ENCODE data around the gene MSI2.
A peak's percentile ranks its signal among the peaks of the same experiment; 100 is the strongest.
"Not testable (repeated sequence)": the region's sequence is repeated elsewhere in the genome, so short reads cannot be mapped to it uniquely, and the experiment has no call there.

MSI2 gene

GRCh38 chr17:57255776-57256681 lies at the start of gene MSI2:
Gene MSI2, plus strand, starts transcription at chr17:57256523. Its CDS starts 220 bp downstream, at chr17:57256743.
- Histone ChIP-seq H3K4me3 (ENCODE audit: low read length) (peak within 1 kb of the TSS; percentile 54), H3K36me3 (ENCODE audit: control insufficient read depth, insufficient read depth, low read length) (no peaks in the 10 kb centered on the region), H3K9ac (ENCODE audit: low read length) (peak within 1 kb of the TSS; percentile 70), H3K27me3 (ENCODE audit: control insufficient read depth, insufficient read depth, low read length) (no peaks in the 10 kb centered on the region), H3K4me1 (ENCODE audit: control insufficient read depth, insufficient read depth, low read length) (peaks cover 8% of the 10 kb centered on the region), H3K9me3 (ENCODE audit: control insufficient read depth, low read length) (no peaks in the 10 kb centered on the region)

GRCh38 chr17:57206928-57207327 lies 49.4 kb upstream of the MSI2 start:
- no peaks in the 10 kb centered on the region for H3K4me1 ChIP-seq (ENCODE audit: control insufficient read depth, insufficient read depth, low read length)
- H3K36me3 ChIP-seq (ENCODE audit: control insufficient read depth, insufficient read depth, low read length), result no peaks in the 10 kb centered on the region
- H3K9ac ChIP-seq (ENCODE audit: low read length), result no peak overlapping the region
- H3K27me3 ChIP-seq (ENCODE audit: control insufficient read depth, insufficient read depth, low read length), result peaks cover 3% of the 10 kb centered on the region
- no peak overlapping the region for H3K4me3 ChIP-seq (ENCODE audit: low read length)
- no peaks in the 10 kb centered on the region for H3K9me3 ChIP-seq (ENCODE audit: control insufficient read depth, low read length)

- no peak overlapping the region for H3K4me3 ChIP-seq (ENCODE audit: low read length)
- H3K36me3 ChIP-seq (ENCODE audit: control insufficient read depth, insufficient read depth, low read length), result no peaks in the 10 kb centered on the region
- no peaks in the 10 kb centered on the region for H3K9me3 ChIP-seq (ENCODE audit: control insufficient read depth, low read length)
- no peaks in the 10 kb centered on the region for H3K4me1 ChIP-seq (ENCODE audit: control insufficient read depth, insufficient read depth, low read length)
- H3K9ac ChIP-seq (ENCODE audit: low read length), result no peak overlapping the region
- peaks cover 3% of the 10 kb centered on the region for H3K27me3 ChIP-seq (ENCODE audit: control insufficient read depth, insufficient read depth, low read length)
Observed at GRCh38 chr17:57207396-57207795, 48.9 kb upstream of the MSI2 start.

DNA sequence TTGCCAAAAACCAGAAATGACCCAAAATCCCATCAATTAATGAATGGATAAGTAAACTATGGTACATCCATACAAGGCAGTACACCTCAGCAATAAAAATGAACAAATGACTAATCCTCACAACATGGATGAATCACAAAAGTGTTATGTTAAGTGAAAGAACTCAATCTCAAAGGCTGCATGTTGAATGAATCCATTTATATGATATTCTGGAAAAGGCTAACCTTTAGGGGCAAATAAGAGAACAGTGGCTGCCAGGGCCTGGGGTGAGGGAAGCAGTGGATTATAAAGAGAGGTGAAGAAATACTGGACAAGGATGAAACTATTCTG lies 46.1 kb upstream of the MSI2 start:
- no peak overlapping the region for H3K4me3 ChIP-seq (ENCODE audit: low read length)
- no peaks in the 10 kb centered on the region for H3K27me3 ChIP-seq (ENCODE audit: control insufficient read depth, insufficient read depth, low read length)
- no peaks in the 10 kb centered on the region for H3K36me3 ChIP-seq (ENCODE audit: control insufficient read depth, insufficient read depth, low read length)
- H3K9ac ChIP-seq (ENCODE audit: low read length), result no peak overlapping the region
- no peaks in the 10 kb centered on the region for H3K4me1 ChIP-seq (ENCODE audit: control insufficient read depth, insufficient read depth, low read length)
- H3K9me3 ChIP-seq (ENCODE audit: control insufficient read depth, low read length), result no peaks in the 10 kb centered on the region

GRCh38 chr17:57210972-57211411 lies 45.3 kb upstream of the MSI2 start:
- H3K27me3 ChIP-seq (ENCODE audit: control insufficient read depth, insufficient read depth, low read length), result no peaks in the 10 kb centered on the region
- no peaks in the 10 kb centered on the region for H3K4me1 ChIP-seq (ENCODE audit: control insufficient read depth, insufficient read depth, low read length)
- H3K9ac ChIP-seq (ENCODE audit: low read length), result no peak overlapping the region
- H3K9me3 ChIP-seq (ENCODE audit: control insufficient read depth, low read length), result no peaks in the 10 kb centered on the region
- no peak overlapping the region for H3K4me3 ChIP-seq (ENCODE audit: low read length)
- no peaks in the 10 kb centered on the region for H3K36me3 ChIP-seq (ENCODE audit: control insufficient read depth, insufficient read depth, low read length)

- Histone ChIP-seq H3K4me3 (ENCODE audit: low read length) (no peak overlapping the region), H3K4me1 (ENCODE audit: control insufficient read depth, insufficient read depth, low read length) (no peaks in the 10 kb centered on the region), H3K36me3 (ENCODE audit: control insufficient read depth, insufficient read depth, low read length) (no peaks in the 10 kb centered on the region), H3K9ac (ENCODE audit: low read length) (no peak overlapping the region), H3K27me3 (ENCODE audit: control insufficient read depth, insufficient read depth, low read length) (no peaks in the 10 kb centered on the region), H3K9me3 (ENCODE audit: control insufficient read depth, low read length) (no peaks in the 10 kb centered on the region)
Observed at GRCh38 chr17:57211543-57211942, 44.8 kb upstream of the MSI2 start.

DNA sequence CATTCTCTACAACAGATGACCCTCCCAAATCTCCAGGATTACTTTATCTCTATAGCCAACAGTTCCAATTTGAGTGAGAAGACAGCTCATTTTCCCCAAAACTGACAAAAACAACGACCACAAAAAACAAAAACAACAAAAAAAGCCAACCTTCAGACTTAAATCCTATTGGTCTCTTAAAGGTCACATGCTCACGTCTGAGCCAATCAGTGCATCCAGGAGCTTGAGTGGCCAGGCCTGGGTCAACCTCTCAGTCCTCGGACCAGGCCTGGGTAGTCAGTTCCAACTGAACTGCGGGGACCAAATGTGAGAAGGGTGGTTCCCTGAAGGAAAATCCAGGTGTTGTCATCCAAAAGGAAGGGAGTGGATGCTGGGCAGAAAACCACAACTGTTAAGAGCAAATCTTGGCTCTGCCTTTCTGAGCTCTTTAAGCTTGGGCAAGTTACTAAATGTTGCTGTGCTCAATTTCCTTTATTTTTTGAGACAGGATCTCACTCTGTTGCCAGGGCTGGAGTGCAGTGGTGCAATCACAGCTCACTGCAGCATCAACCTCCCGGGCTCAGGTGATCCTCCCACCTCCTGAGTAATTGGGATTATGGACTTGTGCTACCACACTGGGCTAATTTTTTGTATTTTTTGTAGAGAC lies 43.0 kb upstream of the MSI2 start:
- Histone ChIP-seq H3K4me3 (ENCODE audit: low read length) (no peak overlapping the region), H3K27me3 (ENCODE audit: control insufficient read depth, insufficient read depth, low read length) (no peaks in the 10 kb centered on the region), H3K9ac (ENCODE audit: low read length) (no peak overlapping the region), H3K4me1 (ENCODE audit: control insufficient read depth, insufficient read depth, low read length) (no peaks in the 10 kb centered on the region), H3K36me3 (ENCODE audit: control insufficient read depth, insufficient read depth, low read length) (no peaks in the 10 kb centered on the region), H3K9me3 (ENCODE audit: control insufficient read depth, low read length) (no peaks in the 10 kb centered on the region)

DNA sequence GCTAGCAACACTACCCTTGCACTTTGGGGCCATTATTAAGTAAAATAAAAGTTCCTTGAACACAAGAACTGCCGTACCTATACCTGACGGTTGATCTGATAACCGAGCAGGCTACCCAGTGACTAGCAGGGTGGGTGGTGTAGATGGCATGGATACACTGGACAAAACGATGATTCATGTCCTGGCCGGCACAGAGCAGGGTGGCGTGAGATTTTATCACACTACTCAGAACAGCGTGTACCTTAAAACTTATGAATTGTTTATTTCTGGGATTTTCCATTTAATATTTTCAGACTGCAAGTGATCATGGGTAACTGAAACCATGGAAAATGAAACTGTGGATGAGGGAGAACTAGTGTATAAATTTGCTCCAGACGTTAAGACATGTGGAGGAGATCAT lies 41.0 kb upstream of the MSI2 start:
- Histone ChIP-seq H3K4me3 (ENCODE audit: low read length) (no peak overlapping the region), H3K4me1 (ENCODE audit: control insufficient read depth, insufficient read depth, low read length) (no peaks in the 10 kb centered on the region), H3K36me3 (ENCODE audit: control insufficient read depth, insufficient read depth, low read length) (no peaks in the 10 kb centered on the region), H3K9me3 (ENCODE audit: control insufficient read depth, low read length) (no peaks in the 10 kb centered on the region), H3K9ac (ENCODE audit: low read length) (no peak overlapping the region), H3K27me3 (ENCODE audit: control insufficient read depth, insufficient read depth, low read length) (no peaks in the 10 kb centered on the region)

- H3K4me1 ChIP-seq (ENCODE audit: control insufficient read depth, insufficient read depth, low read length), result no peaks in the 10 kb centered on the region
- no peak overlapping the region for H3K9ac ChIP-seq (ENCODE audit: low read length)
- no peaks in the 10 kb centered on the region for H3K36me3 ChIP-seq (ENCODE audit: control insufficient read depth, insufficient read depth, low read length)
- no peak overlapping the region for H3K4me3 ChIP-seq (ENCODE audit: low read length)
- H3K27me3 ChIP-seq (ENCODE audit: control insufficient read depth, insufficient read depth, low read length), result no peaks in the 10 kb centered on the region
- H3K9me3 ChIP-seq (ENCODE audit: control insufficient read depth, low read length), result no peaks in the 10 kb centered on the region
Observed at GRCh38 chr17:57221366-57222350, 34.7 kb upstream of the MSI2 start.

- H3K27me3 ChIP-seq (ENCODE audit: control insufficient read depth, insufficient read depth, low read length); H3K9ac ChIP-seq (ENCODE audit: low read length); H3K9me3 ChIP-seq (ENCODE audit: control insufficient read depth, low read length); H3K4me1 ChIP-seq (ENCODE audit: control insufficient read depth, insufficient read depth, low read length); H3K4me3 ChIP-seq (ENCODE audit: low read length); H3K36me3 ChIP-seq (ENCODE audit: control insufficient read depth, insufficient read depth, low read length): not testable (repeated sequence)
Observed at GRCh38 chr17:57222422-57222821, 33.9 kb upstream of the MSI2 start.

DNA sequence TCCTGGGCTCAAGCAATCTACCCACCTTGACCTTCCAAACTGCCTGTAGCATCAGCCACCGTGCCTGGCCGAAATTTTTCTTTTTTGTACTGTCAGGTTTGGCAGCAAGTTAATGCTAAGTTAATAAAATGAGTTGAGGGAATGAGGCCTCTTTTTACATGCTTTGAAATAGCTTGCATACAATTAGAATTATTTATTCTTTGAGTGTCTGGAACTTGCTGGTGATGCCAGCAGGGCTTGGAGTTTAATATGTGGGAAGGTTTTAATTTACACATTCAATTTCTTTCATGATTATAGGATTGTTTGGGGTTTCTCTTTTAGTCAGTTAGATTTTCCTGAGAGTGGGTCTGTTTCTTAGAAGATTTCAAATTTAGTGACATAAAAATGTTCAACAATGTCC lies 31.2 kb upstream of the MSI2 start:
- H3K4me3 ChIP-seq (ENCODE audit: low read length), result no peak overlapping the region
- H3K36me3 ChIP-seq (ENCODE audit: control insufficient read depth, insufficient read depth, low read length), result no peaks in the 10 kb centered on the region
- H3K4me1 ChIP-seq (ENCODE audit: control insufficient read depth, insufficient read depth, low read length), result no peaks in the 10 kb centered on the region
- no peaks in the 10 kb centered on the region for H3K27me3 ChIP-seq (ENCODE audit: control insufficient read depth, insufficient read depth, low read length)
- no peak overlapping the region for H3K9ac ChIP-seq (ENCODE audit: low read length)
- no peaks in the 10 kb centered on the region for H3K9me3 ChIP-seq (ENCODE audit: control insufficient read depth, low read length)

- no peaks in the 10 kb centered on the region for H3K36me3 ChIP-seq (ENCODE audit: control insufficient read depth, insufficient read depth, low read length)
- no peak overlapping the region for H3K4me3 ChIP-seq (ENCODE audit: low read length)
- H3K27me3 ChIP-seq (ENCODE audit: control insufficient read depth, insufficient read depth, low read length), result no peaks in the 10 kb centered on the region
- no peaks in the 10 kb centered on the region for H3K4me1 ChIP-seq (ENCODE audit: control insufficient read depth, insufficient read depth, low read length)
- no peak overlapping the region for H3K9ac ChIP-seq (ENCODE audit: low read length)
- no peaks in the 10 kb centered on the region for H3K9me3 ChIP-seq (ENCODE audit: control insufficient read depth, low read length)
Observed at GRCh38 chr17:57226793-57227192, 29.5 kb upstream of the MSI2 start.
